ENCODE results near the gene MUTYH.

DNA sequence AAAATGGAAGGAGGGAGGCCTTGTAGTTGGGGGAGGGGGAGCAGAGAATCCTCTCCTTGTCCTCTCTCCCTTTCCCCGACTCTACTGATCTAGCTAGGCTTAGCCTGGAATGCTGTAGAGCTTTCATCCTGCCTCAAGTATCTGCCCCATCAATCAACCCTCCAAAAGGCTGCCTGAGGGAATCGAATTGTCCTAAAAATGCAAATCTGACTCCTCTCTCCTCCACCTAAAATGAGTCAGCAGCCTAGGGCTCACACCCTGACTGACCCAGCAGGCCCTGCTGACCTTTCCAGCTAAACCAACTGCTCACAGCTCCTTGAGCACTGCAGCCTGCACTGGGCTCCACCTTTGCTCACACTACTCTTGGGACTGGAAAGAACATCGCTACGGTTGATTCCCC lies 10.8 kb downstream of the MUTYH start:
- TF ChIP-seq, protein P1, sequence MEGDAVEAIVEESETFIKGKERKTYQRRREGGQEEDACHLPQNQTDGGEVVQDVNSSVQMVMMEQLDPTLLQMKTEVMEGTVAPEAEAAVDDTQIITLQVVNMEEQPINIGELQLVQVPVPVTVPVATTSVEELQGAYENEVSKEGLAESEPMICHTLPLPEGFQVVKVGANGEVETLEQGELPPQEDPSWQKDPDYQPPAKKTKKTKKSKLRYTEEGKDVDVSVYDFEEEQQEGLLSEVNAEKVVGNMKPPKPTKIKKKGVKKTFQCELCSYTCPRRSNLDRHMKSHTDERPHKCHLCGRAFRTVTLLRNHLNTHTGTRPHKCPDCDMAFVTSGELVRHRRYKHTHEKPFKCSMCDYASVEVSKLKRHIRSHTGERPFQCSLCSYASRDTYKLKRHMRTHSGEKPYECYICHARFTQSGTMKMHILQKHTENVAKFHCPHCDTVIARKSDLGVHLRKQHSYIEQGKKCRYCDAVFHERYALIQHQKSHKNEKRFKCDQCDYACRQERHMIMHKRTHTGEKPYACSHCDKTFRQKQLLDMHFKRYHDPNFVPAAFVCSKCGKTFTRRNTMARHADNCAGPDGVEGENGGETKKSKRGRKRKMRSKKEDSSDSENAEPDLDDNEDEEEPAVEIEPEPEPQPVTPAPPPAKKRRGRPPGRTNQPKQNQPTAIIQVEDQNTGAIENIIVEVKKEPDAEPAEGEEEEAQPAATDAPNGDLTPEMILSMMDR (IDR thresholded peaks at IDR 0.05): no peak
- no peak for TF ChIP-seq POLR2A (IDR thresholded peaks at IDR 0.05)
